Measurements from ENCODE around the gene EPHB1. TPM values are rescaled to one million over a fixed set of nuclear protein-coding genes. Genes with fewer than 3 reads are reported as not detected.

The EPHB1 gene
- total RNA-seq, 4 donors from 2014 or later = 0.30 to 5.3 (median 2.6) TPM

DNA sequence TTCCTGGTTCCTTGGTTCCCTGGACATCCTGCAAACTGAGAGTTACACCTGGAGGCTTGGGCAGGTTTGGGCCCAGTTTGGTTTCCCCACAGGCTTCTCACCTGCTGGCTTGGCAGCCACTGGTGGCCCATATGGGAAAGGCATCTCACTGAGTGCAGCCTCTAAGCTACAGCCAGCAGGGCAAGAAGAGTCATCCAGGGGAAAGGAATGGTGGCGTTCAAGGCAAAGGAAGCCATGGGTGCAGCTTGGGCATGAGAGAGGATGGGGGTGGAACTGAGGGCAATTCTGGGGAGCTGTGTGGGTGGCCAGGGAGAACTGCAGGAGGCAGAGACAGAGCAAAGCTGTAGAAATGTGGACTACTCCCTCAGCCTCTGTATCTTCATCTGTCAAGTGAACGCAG lies 106.4 kb downstream of the EPHB1 start:
- Histone ChIP-seq H3K4me3 (no peak overlapping the region), H3K9me3 (no peaks in the 10 kb centered on the region), H3K4me1 (no peaks in the 10 kb centered on the region), H3K27ac (no peak overlapping the region), H3K36me3 (no peaks in the 10 kb centered on the region), H3K27me3 (no peaks in the 10 kb centered on the region)
- no peak for DNase-seq (ENCODE audit: low spot score in 2 of 2)
- TF ChIP-seq EP300 (IDR thresholded peaks at IDR 0.05) (no peak), POLR2A (IDR thresholded peaks at IDR 0.05) (no peak), CTCF (IDR thresholded peaks at IDR 0.05) (no peak)
- WGBS, 2 donors = 88 to 91% methylated on average over 2 of the region's 2 CpGs

DNA sequence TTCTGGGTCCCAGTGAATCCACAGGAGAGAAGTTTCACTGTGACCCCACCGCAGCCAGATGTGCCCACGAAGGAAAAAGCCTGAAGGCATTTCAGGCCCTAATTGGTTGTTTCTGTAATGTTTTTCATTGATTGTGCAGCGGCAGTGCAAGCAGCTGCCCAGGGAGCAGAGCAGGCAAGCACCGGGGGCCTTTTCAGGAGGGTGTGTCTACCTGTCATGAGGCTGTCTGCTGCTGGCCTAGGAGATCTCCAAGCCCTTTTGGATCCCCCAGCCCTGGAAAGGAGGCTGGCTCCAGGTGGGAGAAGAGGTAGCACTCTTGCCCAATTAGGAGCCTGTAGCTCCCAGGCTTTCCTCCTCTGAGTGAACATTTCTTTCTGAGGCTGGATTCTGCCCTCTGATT lies 108.8 kb downstream of the EPHB1 start:
- H3K4me1 ChIP-seq = no peaks in the 10 kb centered on the region
- no peak overlapping the region for H3K27ac ChIP-seq
- no peaks in the 10 kb centered on the region for H3K27me3 ChIP-seq
- no peak for DNase-seq (ENCODE audit: low spot score in 2 of 2)
- H3K9me3 ChIP-seq = no peaks in the 10 kb centered on the region
- TF ChIP-seq EP300 (IDR thresholded peaks at IDR 0.05) = no peak
- TF ChIP-seq POLR2A (IDR thresholded peaks at IDR 0.05) = no peak
- no peak for TF ChIP-seq CTCF (IDR thresholded peaks at IDR 0.05)
- H3K36me3 ChIP-seq = no peaks in the 10 kb centered on the region
- 49 to 50% methylated on average over 4 of the region's 4 CpGs for WGBS, 2 donors
- no peak overlapping the region for H3K4me3 ChIP-seq

GRCh38 chr3:134904241-134904771 lies 109.2 kb downstream of the EPHB1 start:
- no peak overlapping the region for H3K4me3 ChIP-seq
- H3K27me3 ChIP-seq = no peaks in the 10 kb centered on the region
- WGBS, 2 donors = 62 to 76% methylated on average over 6 of the region's 6 CpGs
- no peak for DNase-seq (ENCODE audit: low spot score in 2 of 2)
- TF ChIP-seq CTCF (IDR thresholded peaks at IDR 0.05) (no peak), EP300 (IDR thresholded peaks at IDR 0.05) (no peak), POLR2A (IDR thresholded peaks at IDR 0.05) (no peak)
- no peaks in the 10 kb centered on the region for H3K4me1 ChIP-seq
- H3K36me3 ChIP-seq = no peaks in the 10 kb centered on the region
- no peaks in the 10 kb centered on the region for H3K9me3 ChIP-seq
- H3K27ac ChIP-seq = no peak overlapping the region

GRCh38 chr3:134904776-134905646 lies 110.0 kb downstream of the EPHB1 start:
- TF ChIP-seq CTCF (IDR thresholded peaks at IDR 0.05) (no peak), EP300 (IDR thresholded peaks at IDR 0.05) (no peak), POLR2A (IDR thresholded peaks at IDR 0.05) (no peak)
- Histone ChIP-seq H3K4me1 (no peaks in the 10 kb centered on the region), H3K27me3 (no peaks in the 10 kb centered on the region), H3K27ac (no peak overlapping the region), H3K9me3 (no peaks in the 10 kb centered on the region), H3K4me3 (no peak overlapping the region), H3K36me3 (no peaks in the 10 kb centered on the region)
- no peak for DNase-seq (ENCODE audit: low spot score in 2 of 2)
- WGBS, 2 donors = 82 to 89% methylated on average over 7 of the region's 7 CpGs

GRCh38 chr3:134905647-134905935 lies 110.5 kb downstream of the EPHB1 start:
- WGBS, 2 donors = 98 to 100% methylated on average over 2 of the region's 2 CpGs
- no peak for TF ChIP-seq POLR2A (IDR thresholded peaks at IDR 0.05)
- TF ChIP-seq EP300 (IDR thresholded peaks at IDR 0.05) = no peak
- no peak for TF ChIP-seq CTCF (IDR thresholded peaks at IDR 0.05)
- H3K4me1 ChIP-seq = no peaks in the 10 kb centered on the region
- no peaks in the 10 kb centered on the region for H3K36me3 ChIP-seq
- no peak overlapping the region for H3K4me3 ChIP-seq
- no peak overlapping the region for H3K27ac ChIP-seq
- no peak for DNase-seq (ENCODE audit: low spot score in 2 of 2)
- H3K9me3 ChIP-seq = no peaks in the 10 kb centered on the region
- no peaks in the 10 kb centered on the region for H3K27me3 ChIP-seq
